Measurements from ENCODE around the gene CRYBA4.

Gene CRYBA4

DNA sequence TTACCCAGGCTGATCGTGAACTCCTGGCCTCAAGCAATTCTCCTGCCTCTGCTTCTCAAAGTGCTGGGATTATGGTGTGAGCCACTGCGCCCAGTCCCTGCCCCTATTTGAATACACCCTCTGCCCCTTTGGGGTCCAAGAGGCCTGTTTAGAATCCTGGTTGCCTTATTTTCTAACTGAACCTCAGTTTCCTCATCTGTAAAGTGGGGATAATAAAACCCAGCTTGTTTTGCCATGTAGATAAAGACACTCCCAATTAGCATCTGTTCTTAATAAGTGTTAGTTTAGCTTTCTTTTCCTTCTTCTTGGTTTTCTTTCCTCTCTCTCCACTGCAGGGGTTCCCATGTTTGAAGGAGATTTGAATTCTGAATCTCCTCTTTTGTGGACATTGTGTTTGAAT is 40.4 kb downstream of the CRYBA4 start:
- DNase-seq: no peak

DNA sequence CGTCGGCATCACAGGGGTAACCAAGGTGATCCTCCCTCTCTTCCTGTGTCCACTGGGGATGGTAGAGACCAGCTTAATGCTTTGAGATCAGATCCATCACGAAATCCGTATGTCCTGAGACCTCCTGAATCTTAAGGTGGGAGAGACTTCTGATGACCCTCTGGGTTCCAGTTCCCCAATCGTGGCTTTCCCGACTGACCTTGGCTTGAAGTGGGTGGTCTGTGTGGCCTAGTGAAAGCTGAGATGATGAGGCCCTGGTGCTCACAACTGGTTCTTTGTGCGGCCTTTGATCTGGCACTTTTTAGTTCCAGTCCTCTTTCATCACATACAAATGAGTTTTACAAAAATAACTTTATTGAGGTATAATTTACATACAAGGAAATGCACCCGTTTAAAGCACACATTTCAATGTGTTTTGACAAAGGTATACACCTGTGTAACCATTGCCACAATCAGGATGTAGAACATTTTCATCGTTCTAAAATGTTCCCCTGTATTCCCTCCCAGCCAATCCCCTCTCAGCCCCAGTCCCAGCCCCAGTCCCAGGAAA is 41.7 kb downstream of the CRYBA4 start:
- DNase-seq: no peak

DNA sequence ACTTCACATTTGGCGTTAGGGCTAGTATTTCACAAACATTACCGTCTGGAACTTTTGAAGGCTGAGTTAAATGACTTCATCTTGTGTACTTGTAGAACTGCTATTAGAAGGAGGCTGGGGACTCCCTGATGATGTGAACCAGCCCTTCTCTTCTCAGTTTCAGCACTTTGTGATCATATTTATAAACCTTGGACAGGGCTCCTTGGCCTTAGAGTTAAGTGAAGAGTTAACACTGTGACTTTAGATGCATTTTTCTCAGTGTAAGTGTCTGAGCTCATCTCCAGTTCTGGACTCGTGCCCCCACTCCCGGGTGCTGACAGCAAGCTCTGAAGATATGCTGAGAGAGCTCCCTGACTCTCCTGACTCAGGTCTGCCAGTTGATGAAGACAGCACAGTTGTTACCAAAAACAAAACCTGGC is 44.1 kb downstream of the CRYBA4 start:
- DNase-seq: no peak

DNA sequence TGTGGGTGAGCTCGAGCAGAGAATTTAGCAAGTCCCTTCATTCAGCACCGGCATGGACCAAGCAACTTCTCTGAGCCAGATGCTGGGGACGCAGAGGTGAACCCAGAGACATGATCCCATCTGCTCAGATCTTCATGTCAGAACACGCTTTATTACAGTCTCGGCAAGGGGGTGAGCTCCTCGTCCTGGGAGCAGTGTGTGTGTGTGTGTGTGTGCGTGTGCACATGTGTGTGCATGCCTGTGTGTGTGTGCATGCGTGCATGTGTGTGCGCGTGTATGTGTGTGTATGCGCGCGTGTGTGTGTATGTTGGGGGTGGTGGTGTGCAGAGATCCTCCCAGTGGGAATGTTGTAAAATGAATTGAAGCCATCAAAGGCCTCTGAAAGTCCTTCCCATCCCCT is 45.4 kb downstream of the CRYBA4 start:
- no peak for DNase-seq

DNA sequence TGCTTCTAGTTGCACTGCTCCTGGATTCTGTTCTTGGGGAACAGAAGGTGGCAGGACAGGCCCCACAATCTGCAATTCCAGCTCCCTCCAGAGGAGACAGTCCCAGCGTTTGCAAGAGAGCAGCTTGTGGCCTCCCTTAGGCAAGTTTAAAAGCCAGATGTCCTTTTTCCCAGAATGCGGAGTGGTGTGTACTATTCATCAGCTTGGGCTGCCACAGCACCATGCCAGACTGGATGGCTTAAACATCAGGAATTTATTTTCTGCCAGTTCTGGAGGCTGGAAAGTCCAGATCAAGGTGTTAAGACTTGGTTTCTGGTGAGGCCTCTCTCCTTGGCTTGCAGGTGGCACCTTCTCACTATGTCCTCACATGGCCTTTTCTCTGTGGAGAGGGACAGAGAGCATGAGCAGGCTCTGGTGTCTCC is 47.3 kb downstream of the CRYBA4 start:
- DNase-seq: no peak

DNA sequence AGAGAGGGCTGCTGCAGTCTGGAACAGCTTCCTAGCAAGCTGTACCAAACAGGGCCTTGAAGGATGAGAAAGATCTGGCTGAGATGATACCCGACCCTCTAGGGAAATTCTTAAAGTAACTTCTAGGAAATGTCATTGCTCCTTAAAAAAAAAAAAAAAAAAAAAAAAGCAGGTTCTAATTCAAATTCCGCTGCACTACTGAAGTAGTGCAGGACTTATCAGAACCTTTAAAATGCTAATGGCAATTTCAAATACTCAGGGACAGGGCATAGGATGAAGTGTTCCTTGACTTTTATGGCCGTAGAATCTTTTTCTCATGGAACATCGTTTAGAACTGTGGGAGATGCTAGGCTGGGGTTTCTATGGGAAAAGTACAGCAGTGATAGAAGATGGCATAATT is 48.7 kb downstream of the CRYBA4 start:
- no peak for DNase-seq

DNA sequence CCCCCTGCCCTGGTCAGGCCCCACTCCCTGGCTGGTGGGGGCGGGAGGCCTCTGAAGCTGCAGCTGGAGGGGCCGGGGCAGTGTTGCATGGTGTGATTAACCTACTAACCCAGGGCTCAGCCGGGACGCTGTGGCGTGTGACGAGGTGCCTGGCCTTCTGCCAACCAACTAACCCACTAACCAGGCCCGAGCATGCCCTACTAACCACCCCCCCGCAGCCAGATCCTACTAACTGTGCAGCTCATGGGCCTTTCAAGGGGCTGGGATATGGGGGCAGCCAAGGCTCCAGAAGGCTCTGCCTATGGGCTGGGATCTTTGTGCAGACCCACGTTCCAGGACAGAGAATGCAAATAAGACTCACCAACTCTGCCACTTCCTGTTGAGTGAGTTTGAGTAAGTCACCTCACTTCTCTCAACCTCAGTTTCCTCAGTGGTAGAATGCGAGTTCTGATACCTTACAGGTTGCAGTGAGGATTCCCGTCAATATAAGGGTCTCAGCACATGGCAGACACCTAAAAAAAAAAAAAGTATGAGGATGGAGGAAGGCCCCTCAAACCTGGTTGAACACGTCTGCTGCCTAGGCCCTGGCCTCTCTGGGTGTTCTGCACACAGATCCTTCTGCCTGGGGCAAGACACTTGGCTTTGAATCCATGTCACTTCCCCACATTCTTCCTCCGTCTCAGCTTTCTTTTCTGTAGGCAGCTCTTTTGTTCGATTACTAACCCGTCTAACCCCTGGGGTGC is 49.7 kb downstream of the CRYBA4 start:
- DNase-seq: no peak

DNA sequence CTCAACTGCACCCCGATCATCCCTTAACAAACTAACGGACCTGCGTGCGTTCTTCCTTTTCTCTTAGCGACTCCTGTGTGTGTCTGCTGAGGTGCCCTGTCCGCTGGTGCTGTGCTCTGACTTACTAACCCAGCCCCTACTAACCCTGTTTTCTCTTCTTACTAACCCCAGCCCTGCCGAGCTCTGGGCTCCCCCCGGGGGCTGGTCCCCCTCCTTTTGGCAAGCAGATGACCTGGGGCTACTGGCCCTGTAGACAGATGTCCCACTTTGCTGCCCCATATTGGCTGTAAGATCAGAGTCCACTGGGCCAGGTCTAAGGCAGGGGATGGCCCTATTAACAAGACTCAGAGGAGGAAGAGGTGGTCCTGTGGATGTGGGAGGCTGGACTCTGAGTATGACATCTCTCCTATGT is 50.3 kb downstream of the CRYBA4 start:
- DNase-seq: no peak

DNA sequence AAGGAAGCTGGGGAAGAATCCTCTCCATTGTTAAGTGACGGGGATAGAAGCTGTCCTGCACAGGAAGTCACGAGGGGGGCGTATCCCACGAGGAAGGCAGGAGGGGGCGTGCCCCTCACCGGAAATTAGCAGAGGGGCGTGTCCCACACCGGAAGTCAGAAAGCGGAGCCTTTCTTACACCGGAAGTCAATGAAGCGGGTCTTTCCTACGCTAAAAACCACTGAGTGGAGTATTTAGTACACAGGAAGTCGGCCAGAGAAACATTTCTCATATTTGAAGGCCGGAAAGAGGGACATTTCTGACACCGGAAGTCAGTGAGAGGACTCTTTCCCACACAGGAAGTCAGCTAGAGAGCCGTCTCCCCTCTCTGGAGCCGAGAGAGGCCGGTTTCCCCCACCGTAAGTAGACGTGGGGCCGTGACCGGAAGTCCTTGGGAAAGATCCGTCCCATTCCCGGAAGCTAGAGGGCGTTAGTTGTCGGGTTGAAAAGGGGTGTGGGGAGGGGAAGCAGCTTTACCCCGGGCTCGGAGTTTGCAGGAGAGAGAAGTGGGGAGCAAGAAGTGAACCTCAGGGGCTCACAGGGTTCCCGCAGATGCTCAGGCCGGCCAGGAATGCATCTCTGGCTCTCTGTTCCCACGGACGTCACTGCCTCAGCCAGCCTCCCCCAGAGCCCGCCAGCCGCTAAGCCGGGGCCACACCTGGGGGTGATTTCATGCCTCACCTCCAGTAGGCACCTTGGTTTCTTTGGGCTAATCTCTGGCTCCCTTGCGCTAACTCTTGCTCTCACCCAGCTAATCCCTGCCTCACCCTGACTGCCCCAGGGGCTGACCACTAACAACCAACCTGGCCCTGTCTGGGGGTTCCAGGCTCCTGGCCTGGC is 51.1 kb downstream of the CRYBA4 start:
- DNase-seq: peak; percentile 41 to 96 (median 88)

DNA sequence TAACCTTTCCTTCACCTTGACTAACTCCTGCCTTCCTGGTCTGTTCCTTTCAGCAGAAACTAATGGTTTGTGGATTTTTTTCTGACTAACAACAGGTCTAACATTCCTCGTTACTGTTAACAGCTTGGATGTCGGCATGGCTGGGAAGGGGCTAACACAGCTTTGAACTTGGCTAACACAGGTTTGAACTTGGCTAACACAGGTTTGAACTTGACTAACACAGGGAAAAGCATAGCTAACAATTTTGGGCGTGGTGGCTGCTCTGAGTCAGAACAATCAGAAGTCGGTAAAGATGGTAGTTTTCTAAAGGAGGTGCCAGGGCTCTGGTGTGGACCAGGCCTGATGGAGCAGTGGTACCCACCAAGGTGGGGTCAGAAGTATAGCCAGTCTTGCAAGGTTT is 51.7 kb downstream of the CRYBA4 start:
- peak in 1 of 14 donors; percentile 27 for DNase-seq

DNA sequence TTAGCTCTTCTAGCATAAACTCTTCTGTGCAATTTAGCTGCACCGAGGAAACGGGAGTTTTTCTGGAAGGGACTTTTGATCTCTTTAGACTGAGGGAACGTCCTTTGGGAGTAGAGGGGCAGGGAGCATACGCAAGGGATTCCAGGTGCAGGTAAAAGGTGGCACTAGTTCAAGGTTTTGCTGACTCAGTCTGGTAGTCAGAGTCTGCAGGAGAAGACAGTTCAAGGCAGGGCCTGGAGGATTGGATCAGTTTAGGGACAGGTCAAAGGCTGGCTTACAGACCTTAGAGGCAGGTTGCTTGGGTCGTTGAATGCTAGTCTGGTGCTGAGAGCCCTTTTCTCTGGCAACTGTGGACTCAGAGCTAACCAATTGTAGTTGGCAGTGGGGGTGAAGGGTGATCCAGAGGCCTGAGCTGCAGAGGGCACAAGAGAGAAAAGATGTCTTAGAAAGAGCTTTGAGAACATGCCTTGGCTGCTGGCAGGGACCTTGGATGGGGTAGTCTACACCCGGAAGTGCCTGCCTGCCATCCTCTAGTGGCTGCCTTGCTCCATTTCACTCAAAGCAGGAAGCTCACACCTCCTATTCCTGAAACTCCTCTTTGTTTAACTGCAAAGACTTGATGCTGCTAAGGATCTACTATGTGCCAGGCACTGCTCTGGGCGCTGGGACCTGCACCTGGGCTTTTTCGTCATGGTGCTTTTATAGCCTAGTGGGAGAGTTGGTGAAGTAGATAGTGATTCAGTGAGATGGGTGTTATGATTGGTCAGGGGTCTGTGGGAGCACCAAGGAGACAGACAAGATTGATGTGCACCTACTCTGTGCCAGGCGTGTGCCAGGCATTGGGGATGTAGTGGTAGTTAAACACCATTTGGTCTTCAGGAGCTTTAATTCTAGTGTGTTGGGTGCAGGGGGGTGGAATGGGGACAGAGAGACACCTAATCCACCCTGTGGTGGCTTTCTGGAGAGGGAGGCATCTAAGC is 52.7 kb downstream of the CRYBA4 start:
- DNase-seq: no peak

DNA sequence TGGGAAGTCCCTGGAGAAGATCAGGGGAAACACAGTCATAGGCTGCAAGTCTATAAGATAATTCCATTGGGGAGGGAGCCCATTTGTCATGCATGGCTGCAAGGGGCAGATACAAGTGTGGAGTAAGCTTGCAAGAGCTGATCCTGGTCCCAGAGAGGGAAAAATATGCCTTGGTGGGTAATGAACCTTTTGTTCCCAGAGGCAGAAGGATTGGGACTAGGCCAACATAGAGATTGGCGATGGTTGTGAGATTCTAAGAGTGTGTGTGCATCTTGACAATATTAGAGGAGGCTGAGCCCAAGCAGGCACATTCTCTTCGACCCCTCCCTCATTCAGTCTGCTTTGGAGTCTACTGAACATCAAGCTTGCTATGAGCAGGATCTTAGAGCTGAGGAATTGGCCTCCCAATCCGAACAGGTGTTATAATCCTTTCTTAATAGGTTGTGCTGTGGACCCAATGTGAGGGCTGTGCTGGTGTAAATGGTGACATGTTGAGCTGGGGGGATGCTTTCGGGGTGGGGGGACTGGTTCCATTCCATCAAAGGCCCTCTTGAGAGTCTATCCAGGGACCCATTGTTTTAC is 54.0 kb downstream of the CRYBA4 start:
- no peak for DNase-seq

DNA sequence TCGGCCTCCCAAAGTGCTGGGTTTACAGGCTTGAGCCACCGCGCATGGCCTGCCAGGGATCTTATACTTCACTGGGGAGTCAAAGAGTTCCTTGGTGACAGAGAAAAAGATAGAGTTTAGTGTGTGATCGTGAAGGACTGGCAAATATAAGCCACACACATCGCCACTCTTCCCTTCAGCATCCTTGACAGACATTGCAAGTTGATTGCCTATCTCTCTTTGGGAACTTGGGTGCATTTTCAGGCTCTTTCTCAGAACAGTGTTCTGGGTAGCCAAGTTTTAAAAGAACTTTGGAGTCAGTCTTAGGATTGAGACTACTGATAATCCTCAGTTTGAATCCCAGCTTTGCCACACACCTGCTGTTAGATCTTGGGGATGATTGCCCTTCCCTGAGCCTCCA is 55.5 kb downstream of the CRYBA4 start:
- no peak for DNase-seq

DNA sequence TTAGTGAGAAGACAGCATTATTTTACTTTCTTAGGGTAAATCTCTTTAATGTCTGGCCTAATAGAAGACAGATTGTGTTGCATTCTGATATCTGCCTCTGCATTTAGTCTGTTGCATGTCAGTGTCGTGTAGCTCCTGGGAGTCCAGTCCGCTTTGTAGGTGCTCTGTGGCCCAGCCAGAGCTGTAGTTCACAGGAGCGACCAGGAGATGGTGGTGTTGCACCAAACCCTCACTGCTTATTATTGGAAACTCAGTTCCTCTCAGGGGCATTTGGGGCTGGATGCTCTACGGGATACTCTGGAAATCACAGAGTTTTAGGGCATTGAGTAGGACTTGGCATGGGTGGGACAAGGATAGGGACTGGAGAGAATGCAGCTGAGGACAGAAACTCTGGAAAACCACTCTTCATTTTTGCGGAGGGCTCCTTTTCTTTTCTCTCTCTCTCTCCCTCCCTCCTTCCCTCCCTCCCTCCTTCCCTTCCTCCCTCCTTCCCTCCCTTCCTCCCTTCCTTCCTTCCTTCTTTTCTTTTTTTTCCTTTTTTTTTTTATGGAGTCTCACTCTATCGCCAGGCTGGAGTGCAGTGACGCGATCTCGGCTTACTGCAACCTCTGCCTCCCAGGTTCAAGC is 57.4 kb downstream of the CRYBA4 start:
- DNase-seq: peak in 10 of 14 donors; percentile 6 to 62 (median 44)

Data from C1 segment of cervical spinal cord (tissue), 14 donors.